Measurements from ENCODE around the gene PRDM10.

The PRDM10 gene

GRCh38 chr11:129933891-129934290 is 68.7 kb downstream of the PRDM10 start:
- CTCF ChIA-PET: interaction anchor here (1.2 to 3.4 kb wide), 3 partner anchors 8 to 198 kb away, joined by 6 to 13 read pairs (median 12); no protein-coding TSS in a partner anchor
- H3K4me3 ChIP-seq (ENCODE audit: low read depth, low read length): no peak overlapping the region
- TF ChIP-seq, protein P1, sequence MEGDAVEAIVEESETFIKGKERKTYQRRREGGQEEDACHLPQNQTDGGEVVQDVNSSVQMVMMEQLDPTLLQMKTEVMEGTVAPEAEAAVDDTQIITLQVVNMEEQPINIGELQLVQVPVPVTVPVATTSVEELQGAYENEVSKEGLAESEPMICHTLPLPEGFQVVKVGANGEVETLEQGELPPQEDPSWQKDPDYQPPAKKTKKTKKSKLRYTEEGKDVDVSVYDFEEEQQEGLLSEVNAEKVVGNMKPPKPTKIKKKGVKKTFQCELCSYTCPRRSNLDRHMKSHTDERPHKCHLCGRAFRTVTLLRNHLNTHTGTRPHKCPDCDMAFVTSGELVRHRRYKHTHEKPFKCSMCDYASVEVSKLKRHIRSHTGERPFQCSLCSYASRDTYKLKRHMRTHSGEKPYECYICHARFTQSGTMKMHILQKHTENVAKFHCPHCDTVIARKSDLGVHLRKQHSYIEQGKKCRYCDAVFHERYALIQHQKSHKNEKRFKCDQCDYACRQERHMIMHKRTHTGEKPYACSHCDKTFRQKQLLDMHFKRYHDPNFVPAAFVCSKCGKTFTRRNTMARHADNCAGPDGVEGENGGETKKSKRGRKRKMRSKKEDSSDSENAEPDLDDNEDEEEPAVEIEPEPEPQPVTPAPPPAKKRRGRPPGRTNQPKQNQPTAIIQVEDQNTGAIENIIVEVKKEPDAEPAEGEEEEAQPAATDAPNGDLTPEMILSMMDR (IDR thresholded peaks at IDR 0.05; ENCODE audit: insufficient read depth, low read length, missing control alignments): no peak
- DNase-seq (ENCODE audit: low read depth, low spot score): no peak
- POLR2A ChIA-PET: no interaction called here

GRCh38 chr11:129933262-129933661 is 69.4 kb downstream of the PRDM10 start:
- TF ChIP-seq, protein P1 (IDR thresholded peaks at IDR 0.05; ENCODE audit: insufficient read depth, low read length, missing control alignments): no peak
- CTCF ChIA-PET: interaction anchor here (1.1 to 3.4 kb wide), 3 partner anchors 10 to 199 kb away, joined by 5 to 13 read pairs (median 12); no protein-coding TSS in a partner anchor
- no peak for DNase-seq (ENCODE audit: low read depth, low spot score)
- POLR2A ChIA-PET: no interaction called here
- H3K4me3 ChIP-seq (ENCODE audit: low read depth, low read length): no peak overlapping the region

- no peak for DNase-seq (ENCODE audit: low read depth, low spot score)
- POLR2A ChIA-PET: no interaction called here
- CTCF ChIA-PET: interaction anchor here (1.0 to 3.1 kb wide), 4 partner anchors 9 to 199 kb away, joined by 3 to 13 read pairs (median 4); no protein-coding TSS in a partner anchor
- TF ChIP-seq, protein P1 (IDR thresholded peaks at IDR 0.05; ENCODE audit: insufficient read depth, low read length, missing control alignments): no peak
- H3K4me3 ChIP-seq (ENCODE audit: low read depth, low read length): no peak overlapping the region
These were observed 70.1 kb downstream of the PRDM10 start for GRCh38 chr11:129932381-129933067.

DNA sequence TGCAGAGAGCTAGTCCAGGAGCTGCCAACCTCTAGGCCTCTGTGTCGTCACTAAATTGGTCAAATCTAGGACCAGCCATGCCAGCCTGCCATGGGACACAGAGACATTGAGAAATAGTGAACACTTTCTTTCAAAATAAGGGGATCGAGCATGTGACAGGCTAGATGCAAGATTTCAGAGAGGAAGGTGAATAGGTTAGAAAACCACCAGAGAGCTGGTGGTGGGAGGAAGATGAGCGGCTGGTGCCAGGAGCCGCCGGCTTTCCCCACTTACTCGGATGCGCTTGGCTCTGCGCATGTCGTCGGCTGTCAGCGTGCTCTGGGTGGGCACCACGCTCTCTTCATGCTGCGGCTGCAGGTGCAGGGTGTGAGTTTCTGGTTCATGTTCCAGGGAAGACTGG is 71.9 kb downstream of the PRDM10 start:
- DNase-seq (ENCODE audit: low read depth, low spot score): no peak
- CTCF ChIA-PET: interaction anchor here (1.0 to 12.7 kb wide), 2 partner anchors 10 to 199 kb away, joined by 3 to 489 read pairs; no protein-coding TSS in a partner anchor

GRCh38 chr11:129930296-129930695 is 72.3 kb downstream of the PRDM10 start:
- H3K4me3 ChIP-seq (ENCODE audit: low read depth, low read length): no peak overlapping the region
- DNase-seq (ENCODE audit: low read depth, low spot score): no peak
- TF ChIP-seq, protein P1 (IDR thresholded peaks at IDR 0.05; ENCODE audit: insufficient read depth, low read length, missing control alignments): no peak
- POLR2A ChIA-PET: no interaction called here
- CTCF ChIA-PET: interaction anchor here (1.0 to 12.7 kb wide), 2 partner anchors 11 to 199 kb away, joined by 3 to 489 read pairs; no protein-coding TSS in a partner anchor

More for the DNA sequence above, 71.9 kb downstream of the PRDM10 start:
- POLR2A ChIA-PET: no interaction called here
- TF ChIP-seq, protein P1 (IDR thresholded peaks at IDR 0.05; ENCODE audit: insufficient read depth, low read length, missing control alignments): no peak
- no peak overlapping the region for H3K4me3 ChIP-seq (ENCODE audit: low read depth, low read length)

GRCh38 chr11:129929721-129930120 is 72.9 kb downstream of the PRDM10 start:
- CTCF ChIA-PET: interaction anchor here (0.7 to 12.7 kb wide), 3 partner anchors 10 to 200 kb away, joined by 3 to 489 read pairs (median 4); no protein-coding TSS in a partner anchor
- POLR2A ChIA-PET: interaction anchor here (1.0 kb wide), 1 partner anchor 73 kb away, joined by 3 read pairs; the partner anchor contains the start of gene PRDM10
- no peak for DNase-seq (ENCODE audit: low read depth, low spot score)

More at GRCh38 chr11:129929721-129930120, 72.9 kb downstream of the PRDM10 start:
- TF ChIP-seq, protein P1 (IDR thresholded peaks at IDR 0.05; ENCODE audit: insufficient read depth, low read length, missing control alignments): no peak
- no peak overlapping the region for H3K4me3 ChIP-seq (ENCODE audit: low read depth, low read length)

All from AG04449 (cell line).